Measurements from ENCODE around the gene CADM2.

DNA sequence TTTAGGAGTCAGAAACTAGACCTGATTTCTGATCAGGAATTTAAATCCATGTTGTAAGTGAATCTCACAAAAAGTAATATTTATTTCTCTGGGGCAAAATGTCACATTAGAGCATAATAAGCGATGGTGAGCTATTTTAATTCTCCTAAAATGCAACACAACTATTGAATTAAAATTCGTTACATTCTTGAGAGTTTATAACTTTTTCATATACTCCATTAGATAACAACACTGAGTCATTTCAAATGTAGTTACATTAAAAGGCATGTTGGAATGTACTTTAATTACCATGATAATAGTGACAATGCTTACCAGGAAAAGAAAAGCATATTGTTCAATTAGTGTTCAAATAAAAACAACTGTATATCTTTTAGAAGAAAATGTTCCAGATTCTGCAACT is 116.9 kb downstream of the CADM2 start:
- TF ChIP-seq, protein P1, sequence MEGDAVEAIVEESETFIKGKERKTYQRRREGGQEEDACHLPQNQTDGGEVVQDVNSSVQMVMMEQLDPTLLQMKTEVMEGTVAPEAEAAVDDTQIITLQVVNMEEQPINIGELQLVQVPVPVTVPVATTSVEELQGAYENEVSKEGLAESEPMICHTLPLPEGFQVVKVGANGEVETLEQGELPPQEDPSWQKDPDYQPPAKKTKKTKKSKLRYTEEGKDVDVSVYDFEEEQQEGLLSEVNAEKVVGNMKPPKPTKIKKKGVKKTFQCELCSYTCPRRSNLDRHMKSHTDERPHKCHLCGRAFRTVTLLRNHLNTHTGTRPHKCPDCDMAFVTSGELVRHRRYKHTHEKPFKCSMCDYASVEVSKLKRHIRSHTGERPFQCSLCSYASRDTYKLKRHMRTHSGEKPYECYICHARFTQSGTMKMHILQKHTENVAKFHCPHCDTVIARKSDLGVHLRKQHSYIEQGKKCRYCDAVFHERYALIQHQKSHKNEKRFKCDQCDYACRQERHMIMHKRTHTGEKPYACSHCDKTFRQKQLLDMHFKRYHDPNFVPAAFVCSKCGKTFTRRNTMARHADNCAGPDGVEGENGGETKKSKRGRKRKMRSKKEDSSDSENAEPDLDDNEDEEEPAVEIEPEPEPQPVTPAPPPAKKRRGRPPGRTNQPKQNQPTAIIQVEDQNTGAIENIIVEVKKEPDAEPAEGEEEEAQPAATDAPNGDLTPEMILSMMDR (IDR thresholded peaks at IDR 0.05): no peak
- no peak for TF ChIP-seq POLR2A (IDR thresholded peaks at IDR 0.05)
